IgD-negative memory B cell (primary cell): ENCODE results near the gene KLF16. TPM values are rescaled to one million over a fixed set of nuclear protein-coding genes. Genes with fewer than 3 reads are reported as not detected.
A peak's percentile ranks its signal among the peaks of the same experiment; 100 is the strongest.
"Not testable (repeated sequence)": the region's sequence is repeated elsewhere in the genome, so short reads cannot be mapped to it uniquely, and the experiment has no call there.

Experiments used
- H3K27ac Mint-ChIP-seq, 3 donors: one replicate each; pipeline ENCODE4 v1.8.0; 2020 to 2022; ENCODE audit warnings: mild to moderate bottlenecking in 3 of 3, mixed read lengths in 3 of 3, moderate library complexity in 1 of 3
- H3K27me3 Mint-ChIP-seq: one replicate; pipeline ENCODE4 v1.8.0; 2021; ENCODE audit warnings: mixed read lengths
- H3K36me3 Mint-ChIP-seq: one replicate; pipeline ENCODE4 v1.8.0; 2020; ENCODE audit warnings: mild to moderate bottlenecking, mixed read lengths
- H3K4me1 Mint-ChIP-seq, 3 donors: one replicate each; pipeline ENCODE4 v1.8.0; 2020 to 2022; ENCODE audit warnings: mixed read lengths in 3 of 3, mild to moderate bottlenecking in 1 of 3
- H3K4me3 Mint-ChIP-seq, 4 donors: one replicate each; pipeline ENCODE4 v1.8.0; 2020 to 2022; ENCODE audit warnings: mild to moderate bottlenecking in 4 of 4, mixed read lengths in 4 of 4, moderate library complexity in 3 of 4
- H3K9me3 Mint-ChIP-seq, 3 donors: one replicate each; pipeline ENCODE4 v1.8.0; 2020 to 2021; ENCODE audit warnings: mixed read lengths in 3 of 3, mild to moderate bottlenecking in 1 of 3
- polyA plus RNA-seq: library from polyadenylated mRNA; unstranded; fragments of 300-500 nt; fragmentation: Illumina TruSeq; gene quantifications from one replicate; pipeline ENCODE4 v1.2.3, GENCODE V29; 2021

Gene KLF16
- polyA plus RNA-seq, 1 donor from 2014 or later: 1.8 TPM

- H3K36me3 Mint-ChIP-seq, H3K27ac Mint-ChIP-seq, H3K27me3 Mint-ChIP-seq, H3K9me3 Mint-ChIP-seq: not testable (repeated sequence)
- Mint-ChIP-seq H3K4me3 (peak overlapping the region in 1 of 4 donors; percentile 40), H3K4me1 (peaks cover 24 to 28% (median 25%) of the 10 kb centered on the region in 3 donors)
These were observed 16.6 kb upstream of the KLF16 start for GRCh38 chr19:1879982-1880381.

GRCh38 chr19:1878583-1878982 is 15.2 kb upstream of the KLF16 start:
- H3K4me1 Mint-ChIP-seq: peaks cover 25 to 30% (median 26%) of the 10 kb centered on the region in 3 donors
- not testable (repeated sequence) for H3K36me3 Mint-ChIP-seq, H3K27me3 Mint-ChIP-seq, H3K27ac Mint-ChIP-seq, H3K9me3 Mint-ChIP-seq
- peak overlapping the region in 1 of 4 donors; percentile 43 for H3K4me3 Mint-ChIP-seq

- H3K27me3 Mint-ChIP-seq, H3K36me3 Mint-ChIP-seq, H3K4me3 Mint-ChIP-seq, H3K9me3 Mint-ChIP-seq, H3K27ac Mint-ChIP-seq: not testable (repeated sequence)
- H3K4me1 Mint-ChIP-seq: peaks cover 17 to 19% (median 18%) of the 10 kb centered on the region in 3 donors
These were observed 13.9 kb upstream of the KLF16 start for GRCh38 chr19:1877280-1877660.

GRCh38 chr19:1876496-1877279 is 13.3 kb upstream of the KLF16 start:
- H3K9me3 Mint-ChIP-seq, H3K36me3 Mint-ChIP-seq, H3K27me3 Mint-ChIP-seq: not testable (repeated sequence)
- H3K27ac Mint-ChIP-seq: peak overlapping the region; percentile 81 to 92 (median 91)
- peak overlapping the region; percentile 91 to 98 (median 97) for H3K4me3 Mint-ChIP-seq
- H3K4me1 Mint-ChIP-seq: peaks cover 15 to 18% (median 16%) of the 10 kb centered on the region in 3 donors

- Mint-ChIP-seq H3K9me3 (no peaks in the 10 kb centered on the region), H3K27ac (peak overlapping the region; percentile 81 to 96 (median 92)), H3K4me1 (peaks cover 15 to 18% (median 16%) of the 10 kb centered on the region in 3 donors), H3K36me3 (peaks cover 1% of the 10 kb centered on the region), H3K4me3 (peak overlapping the region; percentile 91 to 98 (median 97)), H3K27me3 (no peaks in the 10 kb centered on the region)
These were observed 12.5 kb upstream of the KLF16 start for GRCh38 chr19:1875646-1876495.

GRCh38 chr19:1875265-1875645 is 11.9 kb upstream of the KLF16 start:
- Mint-ChIP-seq H3K4me3 (peak overlapping the region; percentile 91 to 98 (median 97)), H3K27ac (peak overlapping the region; percentile 75 to 96 (median 92)), H3K4me1 (peaks cover 15 to 19% (median 16%) of the 10 kb centered on the region in 3 donors)
- not testable (repeated sequence) for H3K9me3 Mint-ChIP-seq, H3K36me3 Mint-ChIP-seq, H3K27me3 Mint-ChIP-seq

- peaks cover 1% of the 10 kb centered on the region for H3K36me3 Mint-ChIP-seq
- H3K27me3 Mint-ChIP-seq: no peaks in the 10 kb centered on the region
- H3K27ac Mint-ChIP-seq: peak overlapping the region; percentile 75 to 96 (median 92)
- peak overlapping the region; percentile 91 to 98 (median 97) for H3K4me3 Mint-ChIP-seq
- no peaks in the 10 kb centered on the region for H3K9me3 Mint-ChIP-seq
- H3K4me1 Mint-ChIP-seq: peaks cover 15 to 19% (median 16%) of the 10 kb centered on the region in 3 donors
These were observed 11.3 kb upstream of the KLF16 start for GRCh38 chr19:1874554-1875185.

- Mint-ChIP-seq H3K9me3 (no peaks in the 10 kb centered on the region), H3K36me3 (peaks cover 1% of the 10 kb centered on the region), H3K27ac (peak overlapping the region; percentile 59 to 87 (median 75)), H3K4me1 (peaks cover 16 to 19% (median 18%) of the 10 kb centered on the region in 3 donors), H3K27me3 (no peaks in the 10 kb centered on the region), H3K4me3 (peak overlapping the region; percentile 64 to 98 (median 94))
These were observed 10.4 kb upstream of the KLF16 start for GRCh38 chr19:1873524-1874473.

- peaks cover 16 to 20% (median 19%) of the 10 kb centered on the region in 3 donors for H3K4me1 Mint-ChIP-seq
- H3K36me3 Mint-ChIP-seq: peaks cover 1% of the 10 kb centered on the region
- no peak overlapping the region for H3K27ac Mint-ChIP-seq
- H3K4me3 Mint-ChIP-seq: peak overlapping the region in 2 of 4 donors; percentile 47 to 91
- H3K9me3 Mint-ChIP-seq: no peaks in the 10 kb centered on the region
- H3K27me3 Mint-ChIP-seq: no peaks in the 10 kb centered on the region
These were observed 9.6 kb upstream of the KLF16 start for GRCh38 chr19:1872807-1873523.

- H3K36me3 Mint-ChIP-seq: peaks cover 1% of the 10 kb centered on the region
- H3K27ac Mint-ChIP-seq: no peak overlapping the region
- H3K4me3 Mint-ChIP-seq: no peak overlapping the region
- peaks cover 16 to 23% (median 22%) of the 10 kb centered on the region in 3 donors for H3K4me1 Mint-ChIP-seq
- H3K27me3 Mint-ChIP-seq: no peaks in the 10 kb centered on the region
- no peaks in the 10 kb centered on the region for H3K9me3 Mint-ChIP-seq
These were observed 8.3 kb upstream of the KLF16 start for GRCh38 chr19:1871630-1872029.

- peak overlapping the region in 1 of 3 donors; percentile 63 for H3K27ac Mint-ChIP-seq
- H3K27me3 Mint-ChIP-seq: no peaks in the 10 kb centered on the region
- no peaks in the 10 kb centered on the region for H3K9me3 Mint-ChIP-seq
- H3K4me3 Mint-ChIP-seq: peak overlapping the region in 1 of 4 donors; percentile 20
- peaks cover 1% of the 10 kb centered on the region for H3K36me3 Mint-ChIP-seq
- peaks cover 16 to 23% (median 20%) of the 10 kb centered on the region in 3 donors for H3K4me1 Mint-ChIP-seq
These were observed 7.8 kb upstream of the KLF16 start for GRCh38 chr19:1871140-1871597.

GRCh38 chr19:1868971-1869370 is 5.6 kb upstream of the KLF16 start:
- Mint-ChIP-seq H3K27ac (peak overlapping the region; percentile 35 to 72 (median 53)), H3K36me3 (no peaks in the 10 kb centered on the region), H3K4me1 (peaks cover 2 to 11% (median 9%) of the 10 kb centered on the region in 3 donors), H3K9me3 (no peaks in the 10 kb centered on the region), H3K4me3 (peak overlapping the region in 2 of 4 donors; percentile 23 to 57), H3K27me3 (no peaks in the 10 kb centered on the region)

- H3K27ac Mint-ChIP-seq: peak overlapping the region in 1 of 3 donors; percentile 72
- peak overlapping the region in 1 of 4 donors; percentile 74 for H3K4me3 Mint-ChIP-seq
- no peaks in the 10 kb centered on the region for H3K9me3 Mint-ChIP-seq
- H3K36me3 Mint-ChIP-seq: no peaks in the 10 kb centered on the region
- peaks cover 2 to 10% (median 5%) of the 10 kb centered on the region in 3 donors for H3K4me1 Mint-ChIP-seq
- no peaks in the 10 kb centered on the region for H3K27me3 Mint-ChIP-seq
These were observed 4.0 kb upstream of the KLF16 start for GRCh38 chr19:1867349-1867724.
